Activated naive CD8-positive, alpha-beta T cell treated with anti-CD3 and anti-CD28 coated beads for 36 hours (primary cell): Measurements from ENCODE around the gene SLC6A11. TPM values are rescaled to one million over a fixed set of nuclear protein-coding genes. Genes with fewer than 3 reads are reported as not detected.

Source experiments
- DNase-seq: peaks from one replicate; pipeline ENCODE4 v3.0.0; 2021
- H3K27ac Mint-ChIP-seq: one replicate; pipeline ENCODE4 v1.8.0; 2022; ENCODE audit warnings: mild to moderate bottlenecking, moderate library complexity, mixed read lengths
- H3K27me3 Mint-ChIP-seq: one replicate; pipeline ENCODE4 v1.8.0; 2022; ENCODE audit warnings: mild to moderate bottlenecking, mixed read lengths
- H3K36me3 Mint-ChIP-seq: one replicate; pipeline ENCODE4 v1.8.0; 2021; ENCODE audit warnings: mild to moderate bottlenecking, mixed read lengths
- H3K4me1 Mint-ChIP-seq: one replicate; pipeline ENCODE4 v1.8.0; 2021; ENCODE audit warnings: mixed read lengths
- H3K4me3 Mint-ChIP-seq: one replicate; pipeline ENCODE4 v1.8.0; 2022; ENCODE audit warnings: mild to moderate bottlenecking, moderate library complexity, mixed read lengths
- H3K9me3 Mint-ChIP-seq: one replicate; pipeline ENCODE4 v1.8.0; 2022; ENCODE audit warnings: mixed read lengths
- total RNA-seq, 2 experiments: library from RNA; stranded (reverse); gene quantifications; one replicate each; pipeline ENCODE4 v1.2.3, GENCODE V29; 2021

The SLC6A11 gene
- total RNA-seq, 2 experiments from 2014 or later: not detected

GRCh38 chr3:10988001-10988665, 172.1 kb downstream of the SLC6A11 start:
- DNase-seq: no peak
- H3K4me3 Mint-ChIP-seq: no peak overlapping the region
- no peaks in the 10 kb centered on the region for H3K9me3 Mint-ChIP-seq
- peaks cover 36% of the 10 kb centered on the region for H3K27me3 Mint-ChIP-seq
- H3K4me1 Mint-ChIP-seq: peaks cover 1% of the 10 kb centered on the region
- H3K27ac Mint-ChIP-seq: no peak overlapping the region
- H3K36me3 Mint-ChIP-seq: peaks cover 2% of the 10 kb centered on the region

DNA sequence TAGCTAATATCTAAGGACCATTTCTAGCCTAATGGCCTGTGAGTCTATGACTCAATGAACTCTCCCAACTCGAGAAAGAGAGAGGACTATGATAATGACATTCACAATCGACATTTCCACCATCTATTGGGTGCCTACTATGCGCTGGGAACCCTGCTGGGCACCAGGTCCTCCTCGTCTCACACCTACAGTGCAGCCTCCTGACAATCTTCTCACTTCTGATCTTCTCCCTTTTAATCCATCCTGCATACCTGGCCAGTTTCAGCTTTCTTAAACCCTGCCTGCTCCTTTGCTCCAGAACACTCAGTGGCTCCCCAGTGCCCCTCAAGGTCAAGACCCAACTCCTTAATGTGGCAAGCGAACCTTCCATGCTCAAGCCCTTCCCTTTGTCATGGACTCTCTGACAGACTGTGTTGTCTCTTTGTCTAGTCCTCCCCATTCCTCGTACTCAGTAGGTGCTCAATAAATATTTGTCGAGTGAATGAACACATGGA, 173.0 kb downstream of the SLC6A11 start:
- Mint-ChIP-seq H3K27ac (no peak overlapping the region), H3K9me3 (no peaks in the 10 kb centered on the region), H3K36me3 (peaks cover 2% of the 10 kb centered on the region), H3K4me1 (peaks cover 2% of the 10 kb centered on the region), H3K4me3 (no peak overlapping the region), H3K27me3 (peaks cover 45% of the 10 kb centered on the region)
- DNase-seq: no peak

Other genes with a start within 250 kb of the SLC6A11 start
- gene SLC6A1, start 176.5 kb downstream of the SLC6A11 start, total RNA-seq: not detected